ENCODE results near the gene PPEF2.
"Not testable (repeated sequence)": the region's sequence is repeated elsewhere in the genome, so short reads cannot be mapped to it uniquely, and the experiment has no call there.

The PPEF2 gene

DNA sequence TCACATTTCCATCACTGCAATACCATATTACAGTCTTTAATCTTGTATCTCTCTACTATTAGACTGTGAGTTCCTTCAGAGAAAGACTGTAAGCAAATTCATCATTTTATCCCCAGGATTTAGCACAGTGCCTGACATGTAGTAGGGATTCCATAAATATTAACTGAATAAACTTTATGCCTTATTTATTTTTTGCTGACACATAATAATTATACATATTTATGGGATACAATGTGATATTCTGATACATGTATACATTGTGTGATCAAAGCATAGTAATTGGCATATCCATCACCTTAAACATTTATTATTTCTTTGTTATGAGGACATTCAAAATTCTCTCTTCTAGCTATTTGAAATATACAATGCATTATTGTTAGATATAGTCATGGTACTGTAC, 3.7 kb downstream of the PPEF2 start:
- DNase-seq (ENCODE audit: low read depth in 2 of 2): no peak

- DNase-seq (ENCODE audit: low read depth in 2 of 2): no peak
Observed at GRCh38 chr4:75895744-75896314, 6.4 kb downstream of the PPEF2 start.

DNA sequence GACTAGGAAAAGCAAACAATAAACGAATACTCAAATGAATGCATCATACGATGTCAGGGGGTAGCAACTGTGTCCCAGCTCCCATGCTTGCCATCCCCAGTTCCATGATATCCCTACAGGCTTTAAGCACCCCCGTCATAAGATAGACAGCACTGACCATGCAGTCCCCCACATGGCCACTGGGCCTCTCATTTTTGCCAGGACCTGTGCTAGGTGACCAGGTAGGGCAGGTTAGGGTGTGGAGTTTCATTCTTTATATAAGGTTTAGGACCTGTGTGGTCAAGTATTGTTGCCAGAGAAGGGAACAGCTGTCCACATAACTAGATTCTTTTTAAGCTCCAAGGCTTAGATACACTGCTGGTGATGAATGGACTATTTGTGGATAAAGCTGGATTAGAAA, 9.7 kb downstream of the PPEF2 start:
- no peak for DNase-seq (ENCODE audit: low read depth in 2 of 2)

GRCh38 chr4:75891611-75892010, 10.6 kb downstream of the PPEF2 start:
- no peak for DNase-seq (ENCODE audit: low read depth in 2 of 2)

GRCh38 chr4:75889537-75890199, 12.6 kb downstream of the PPEF2 start:
- DNase-seq (ENCODE audit: low read depth in 2 of 2): no peak

DNA sequence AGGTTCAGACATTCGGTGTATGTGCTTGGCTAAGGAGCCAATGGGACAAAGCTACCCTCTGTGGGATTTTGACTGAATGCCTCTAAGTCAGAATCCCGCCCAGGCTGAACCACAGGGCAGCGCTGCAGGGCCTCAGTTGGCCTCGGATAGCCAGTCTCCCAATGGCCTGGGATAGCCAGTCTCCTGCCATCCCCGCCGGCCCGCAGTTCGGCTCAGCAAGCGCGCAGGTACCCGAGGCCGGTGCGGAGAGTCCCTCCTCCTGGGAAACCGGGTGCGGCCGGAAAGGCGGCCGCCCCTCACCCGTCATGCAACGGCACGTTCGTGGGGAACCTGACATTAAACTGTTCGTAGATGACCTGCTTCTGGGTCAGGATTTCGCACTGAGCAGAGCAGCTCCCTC, 16.1 kb downstream of the PPEF2 start:
- no peak for DNase-seq (ENCODE audit: low read depth in 2 of 2)

- no peak for DNase-seq (ENCODE audit: low read depth in 2 of 2)
Observed at GRCh38 chr4:75881476-75881875, 20.8 kb downstream of the PPEF2 start.

DNA sequence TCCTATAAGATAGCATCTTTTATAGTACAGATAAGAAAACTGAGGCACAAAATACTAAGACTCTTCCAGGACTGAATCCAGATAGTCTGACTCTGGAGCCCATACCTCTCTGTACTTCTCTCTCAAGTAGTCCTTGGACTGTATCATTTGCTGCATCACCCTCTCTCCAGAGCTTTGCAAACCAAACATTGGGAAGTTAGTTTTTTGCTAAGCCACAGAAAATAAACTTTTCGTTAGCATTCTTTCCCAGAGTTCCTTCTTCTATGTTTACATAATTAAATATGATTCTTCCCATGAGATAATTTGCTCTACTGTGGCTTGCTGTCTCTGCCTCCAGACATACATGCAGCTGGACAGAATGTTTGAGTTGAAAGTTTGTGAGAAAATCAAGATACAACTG, 22.0 kb downstream of the PPEF2 start:
- no peak for DNase-seq (ENCODE audit: low read depth in 2 of 2)

DNA sequence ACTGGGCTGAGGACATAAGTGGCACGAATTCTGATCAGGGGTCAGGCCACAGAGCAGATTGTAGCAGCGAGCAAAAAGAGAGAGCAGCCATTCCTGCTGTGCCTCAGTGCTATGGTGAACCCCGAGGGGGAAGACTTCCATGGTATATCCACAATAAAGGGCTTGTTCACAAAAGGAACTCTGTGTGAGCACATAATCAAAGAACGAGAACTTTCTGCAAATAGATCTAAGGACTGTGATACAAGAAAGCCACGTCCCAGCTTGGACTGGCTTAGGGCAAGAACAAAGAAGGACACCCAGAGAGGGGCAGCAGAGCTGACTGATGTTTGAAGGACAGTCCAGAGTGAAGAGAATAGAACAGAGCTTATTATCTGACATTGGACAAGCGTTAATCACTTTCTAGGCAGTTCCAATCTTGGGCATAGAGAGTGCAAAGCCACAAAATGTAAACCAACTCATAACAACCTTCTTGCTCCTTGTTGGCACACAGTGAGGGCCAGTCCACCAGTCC, 24.0 kb downstream of the PPEF2 start:
- no peak for DNase-seq (ENCODE audit: low read depth in 2 of 2)

DNA sequence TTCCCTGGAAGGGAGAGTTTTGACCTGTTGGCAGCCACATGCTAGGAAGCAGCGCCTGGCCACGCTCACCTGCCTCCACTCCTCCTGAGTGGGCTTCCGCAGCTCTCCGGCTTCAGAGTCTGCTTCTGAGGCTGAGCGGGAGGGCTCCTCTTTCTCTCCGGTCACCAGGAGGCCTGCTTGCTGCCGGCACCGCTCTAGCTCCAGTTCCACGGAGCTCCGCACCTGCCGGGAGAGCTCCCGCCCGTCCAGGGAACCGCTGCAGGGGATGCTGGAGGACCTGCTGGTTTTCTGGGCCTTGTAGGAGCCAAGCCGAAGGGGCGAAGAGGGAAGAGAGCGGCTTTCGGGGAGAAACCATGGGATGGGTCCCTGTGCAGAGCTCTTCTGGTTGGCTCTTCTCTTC, 26.0 kb downstream of the PPEF2 start:
- DNase-seq (ENCODE audit: low read depth in 2 of 2): no peak

- no peak for DNase-seq (ENCODE audit: low read depth in 2 of 2)
Observed at GRCh38 chr4:75869100-75869499, 33.2 kb downstream of the PPEF2 start.

GRCh38 chr4:75867130-75867529, 35.1 kb downstream of the PPEF2 start:
- DNase-seq (ENCODE audit: low read depth in 2 of 2): no peak

DNA sequence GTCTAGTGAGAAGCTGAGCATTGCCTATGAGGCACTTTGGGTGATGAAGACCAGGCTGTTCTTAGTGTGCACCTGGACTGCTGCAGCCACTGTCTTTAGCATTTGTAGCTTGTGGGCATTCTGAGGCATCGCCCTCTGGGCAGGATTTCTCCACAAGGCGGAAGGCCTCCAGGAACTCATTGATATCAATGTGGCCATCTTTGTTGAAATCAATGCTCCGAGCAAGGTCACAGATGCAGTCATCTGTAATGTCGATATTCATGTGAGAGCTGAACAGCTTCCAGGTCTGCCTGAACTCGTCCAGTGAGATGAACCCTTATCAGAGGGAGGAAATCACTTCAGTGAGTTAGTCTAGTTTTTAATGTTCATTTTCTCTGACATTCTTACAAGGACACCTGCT, 41.6 kb downstream of the PPEF2 start:
- no peak for DNase-seq (ENCODE audit: low read depth in 2 of 2)

DNA sequence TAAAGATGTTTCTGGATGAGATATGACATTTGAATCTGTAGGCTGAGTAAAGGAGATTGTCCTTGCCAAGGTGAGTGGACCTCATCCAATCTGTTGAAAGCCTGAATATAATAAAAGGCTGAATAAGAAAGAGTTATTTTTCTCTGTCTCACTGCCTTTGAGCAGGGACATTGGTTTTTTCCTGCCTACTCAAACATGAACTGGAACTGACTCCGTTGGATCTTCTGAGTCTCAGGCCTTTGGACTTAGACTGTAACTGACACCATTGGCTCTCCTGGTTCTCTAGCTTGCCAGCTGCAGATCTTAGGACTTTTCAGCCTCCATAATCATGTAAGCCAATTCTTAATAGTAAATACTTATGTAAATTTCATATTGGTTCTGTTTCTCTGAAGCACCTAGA, 43.5 kb downstream of the PPEF2 start:
- DNase-seq (ENCODE audit: low read depth in 2 of 2): no peak

DNA sequence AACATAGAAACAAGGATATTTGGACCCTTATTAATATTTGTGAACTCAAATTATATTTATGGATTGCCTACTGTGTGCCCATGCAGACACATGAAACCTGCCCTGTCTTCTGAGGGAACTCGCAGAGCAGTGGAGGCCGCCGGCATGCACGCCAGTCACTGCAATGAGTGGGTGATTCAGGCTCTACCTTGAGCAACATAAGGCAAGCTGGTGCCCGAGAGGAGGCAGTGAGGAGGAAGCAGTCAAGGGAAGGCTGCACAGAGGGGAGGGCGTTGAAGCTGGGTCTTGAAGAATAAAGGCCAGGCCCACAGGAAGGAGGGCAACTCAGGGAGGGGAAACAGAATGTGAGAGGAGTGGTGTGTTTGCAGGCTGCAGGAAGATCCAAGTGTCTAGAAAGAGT, 52.8 kb downstream of the PPEF2 start:
- DNase-seq (ENCODE audit: low read depth in 2 of 2): no peak

DNA sequence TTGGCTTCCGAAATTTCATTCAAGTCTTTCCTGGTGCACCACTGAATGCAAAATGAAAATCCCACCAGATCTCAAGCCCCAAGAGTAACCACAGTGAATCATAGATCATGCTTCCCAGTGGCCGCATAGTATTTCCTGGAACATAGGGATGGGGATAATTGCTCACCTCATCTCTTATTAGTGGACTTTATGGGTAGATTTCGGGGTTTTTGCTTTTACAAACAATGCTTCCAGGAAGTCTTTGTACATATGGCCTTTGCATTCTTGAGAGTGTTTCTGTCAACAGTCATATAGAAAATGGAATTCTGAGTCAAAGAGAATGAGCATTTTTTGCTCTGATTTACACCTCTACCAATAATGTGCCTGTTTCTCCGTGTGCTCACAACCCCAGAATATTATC, 53.4 kb downstream of the PPEF2 start:
- no peak for DNase-seq (ENCODE audit: low read depth in 2 of 2)

DNA sequence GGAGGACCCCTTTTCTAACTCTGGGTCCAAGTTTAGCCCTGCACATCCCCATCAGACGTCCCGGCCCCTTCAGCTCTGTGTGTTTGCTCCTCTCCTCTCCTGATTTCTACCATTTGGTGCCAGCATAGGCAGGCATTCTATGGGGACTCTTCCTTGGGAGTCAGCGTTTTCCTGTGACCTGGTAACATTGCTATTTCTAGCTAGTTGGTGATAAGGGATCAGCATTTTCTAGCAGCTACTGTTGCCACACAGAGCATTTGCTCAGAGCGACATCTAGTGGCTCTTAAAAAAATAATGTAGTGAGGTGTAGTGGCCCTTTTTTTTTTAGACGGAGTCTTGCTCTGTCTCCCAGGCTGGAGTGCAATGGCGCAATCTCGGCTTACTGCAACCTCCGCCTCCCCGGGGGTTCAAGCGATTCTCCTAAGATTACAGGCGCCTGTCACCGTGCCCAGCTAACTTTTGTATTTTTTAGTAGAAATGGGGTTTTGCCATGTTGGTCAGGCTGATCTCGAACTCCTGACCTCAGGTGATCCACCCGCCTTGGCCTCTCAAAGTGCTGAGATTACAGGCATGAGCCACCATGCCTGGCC, 54.0 kb downstream of the PPEF2 start:
- not testable (repeated sequence) for DNase-seq (ENCODE audit: low read depth in 2 of 2)

DNA sequence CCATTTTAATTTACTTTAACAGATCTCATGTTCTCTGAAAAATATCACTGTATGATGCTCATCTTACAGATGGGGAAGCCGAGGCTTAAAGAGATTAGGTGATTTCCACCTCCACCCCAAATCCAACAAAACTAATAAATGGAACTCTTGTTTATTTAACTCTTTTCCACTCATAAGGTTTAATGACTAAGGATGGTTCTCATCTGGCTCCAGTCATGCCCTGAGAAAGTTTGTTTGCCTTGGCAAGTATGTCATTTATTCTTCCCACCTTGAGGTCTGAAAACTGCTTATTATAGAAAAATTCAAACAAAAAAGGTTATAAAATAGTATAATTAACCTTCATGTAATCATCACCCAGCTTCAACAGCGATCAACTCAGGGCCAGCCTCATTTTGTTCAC, 56.3 kb downstream of the PPEF2 start:
- DNase-seq (ENCODE audit: low read depth in 2 of 2): no peak

DNA sequence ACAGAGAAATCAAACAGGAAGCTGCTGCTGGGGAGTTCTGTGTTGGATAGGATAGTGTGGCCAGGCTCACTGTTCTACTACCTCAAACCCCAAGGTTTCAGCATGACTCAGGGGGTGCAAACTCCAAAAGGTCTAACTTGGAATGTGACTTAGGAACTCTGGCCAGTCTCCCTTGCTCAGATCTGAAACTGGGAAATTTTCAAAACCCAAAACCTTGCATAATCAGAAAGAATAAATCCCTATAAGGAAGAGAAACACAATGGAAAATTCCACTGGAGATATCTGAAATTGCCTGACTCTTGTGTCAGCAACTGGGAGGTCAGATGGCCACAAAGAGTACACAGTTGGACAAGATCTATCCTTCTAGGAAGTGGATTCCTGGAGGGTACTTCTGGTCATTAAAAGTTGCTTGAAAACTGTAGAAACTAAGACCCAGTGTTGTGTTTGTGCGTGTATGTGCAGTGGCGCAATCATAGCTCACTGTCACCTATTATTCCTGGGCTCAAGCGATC, 58.0 kb downstream of the PPEF2 start:
- no peak for DNase-seq (ENCODE audit: low read depth in 2 of 2)

DNA sequence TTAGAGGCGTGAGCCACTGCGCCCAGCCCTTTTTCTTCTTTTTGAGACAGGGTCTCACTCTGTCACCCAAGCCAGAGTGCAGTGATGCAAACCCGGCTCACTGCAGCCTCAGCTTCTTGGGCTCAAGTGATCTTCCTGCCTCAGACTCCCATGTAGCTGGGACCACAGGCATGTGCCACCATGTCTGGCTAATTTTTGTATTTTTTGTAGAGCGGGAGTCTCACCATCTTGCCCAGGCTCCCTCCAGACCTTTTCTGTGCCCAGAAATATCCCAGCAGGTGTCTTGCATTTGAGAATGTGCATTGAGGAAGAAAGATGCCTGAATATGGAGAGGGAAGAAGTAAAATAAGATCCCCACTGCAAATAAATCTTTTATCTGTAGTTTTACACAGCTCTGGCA, 58.7 kb downstream of the PPEF2 start:
- DNase-seq (ENCODE audit: low read depth in 2 of 2): no peak

GRCh38 chr4:75841641-75842520, 60.4 kb downstream of the PPEF2 start:
- no peak for DNase-seq (ENCODE audit: low read depth in 2 of 2)

DNA sequence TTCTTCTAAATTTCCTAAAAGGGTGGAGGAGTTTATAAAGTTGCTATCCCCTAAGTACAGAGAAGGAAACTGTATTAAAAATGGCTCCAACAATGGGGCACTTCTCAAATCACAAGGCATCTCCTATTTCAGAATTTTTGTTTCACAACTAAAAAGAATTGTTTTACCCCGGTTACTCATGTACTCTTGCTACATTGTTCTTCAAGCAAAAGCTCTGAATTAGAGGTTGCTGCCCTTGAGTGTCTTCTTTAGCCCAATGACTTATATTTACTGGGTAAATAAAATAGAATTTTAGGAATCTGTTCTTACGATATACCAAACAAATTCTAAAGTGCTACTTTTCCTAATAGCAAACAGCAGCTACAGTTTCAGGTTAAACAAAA, 67.5 kb downstream of the PPEF2 start:
- no peak for DNase-seq (ENCODE audit: low read depth in 2 of 2)

All from activated CD8-positive, alpha-beta memory T cell treated with anti-CD3 and anti-CD28 coated beads for 4 hours (primary cell).